ENCODE results near the gene SPARCL1.
"Not testable (repeated sequence)": the region's sequence is repeated elsewhere in the genome, so short reads cannot be mapped to it uniquely, and the experiment has no call there.

The SPARCL1 gene

GRCh38 chr4:87445964-87446363 lies 83.2 kb downstream of the SPARCL1 start:
- no peak overlapping the region for H3K27ac ChIP-seq
- no peaks in the 10 kb centered on the region for H3K4me1 ChIP-seq
- peaks cover 47 to 95% (median 80%) of the 10 kb centered on the region in 11 experiments for H3K36me3 ChIP-seq
- TF ChIP-seq Cebpa-rat (IDR thresholded peaks at IDR 0.05), result no peak
- H3K4me2 ChIP-seq, result no peak overlapping the region
- H4K20me1 ChIP-seq, result no peaks in the 10 kb centered on the region
- no peak overlapping the region for H3K4me3 ChIP-seq
- H3K9ac ChIP-seq, result no peak overlapping the region
- H3K27me3 ChIP-seq, result no peaks in the 10 kb centered on the region
- H3K9me3 ChIP-seq (replicated peaks in 1 of 11), result no peaks in the 10 kb centered on the region

GRCh38 chr4:87444741-87445140 lies 84.4 kb downstream of the SPARCL1 start:
- no peak for TF ChIP-seq Cebpa-rat (IDR thresholded peaks at IDR 0.05)
- Histone ChIP-seq H3K27me3 (no peaks in the 10 kb centered on the region), H3K4me2 (no peak overlapping the region), H3K36me3 (peaks cover 44 to 94% (median 75%) of the 10 kb centered on the region in 11 experiments), H3K27ac (no peak overlapping the region), H3K9me3 (replicated peaks in 1 of 11) (no peaks in the 10 kb centered on the region), H4K20me1 (no peaks in the 10 kb centered on the region), H3K4me1 (no peaks in the 10 kb centered on the region), H3K4me3 (no peak overlapping the region), H3K9ac (no peak overlapping the region)

- H3K9me3 ChIP-seq (replicated peaks in 1 of 11), result no peaks in the 10 kb centered on the region
- no peak overlapping the region for H3K27ac ChIP-seq
- no peak overlapping the region for H3K4me3 ChIP-seq
- no peaks in the 10 kb centered on the region for H3K4me1 ChIP-seq
- TF ChIP-seq Cebpa-rat (IDR thresholded peaks at IDR 0.05), result no peak
- H3K36me3 ChIP-seq, result peaks cover 57 to 97% (median 77%) of the 10 kb centered on the region in 11 experiments
- H4K20me1 ChIP-seq, result no peaks in the 10 kb centered on the region
- H3K27me3 ChIP-seq, result no peaks in the 10 kb centered on the region
- H3K9ac ChIP-seq, result no peak overlapping the region
- H3K4me2 ChIP-seq, result no peak overlapping the region
Observed at GRCh38 chr4:87442889-87443288, 86.3 kb downstream of the SPARCL1 start.

- TF ChIP-seq Cebpa-rat (IDR thresholded peaks at IDR 0.05), result no peak
- Histone ChIP-seq H3K4me2 (no peak overlapping the region), H3K4me3 (no peak overlapping the region), H3K36me3 (peaks cover 27 to 48% (median 39%) of the 10 kb centered on the region in 11 experiments), H3K4me1 (no peaks in the 10 kb centered on the region), H4K20me1 (peaks cover 0 to 22% (median 4%) of the 10 kb centered on the region in 11 experiments; a peak in 4 of 22 replicates), H3K27me3 (no peaks in the 10 kb centered on the region), H3K9me3 (replicated peaks in 1 of 11) (no peaks in the 10 kb centered on the region), H3K9ac (no peak overlapping the region), H3K27ac (no peak overlapping the region)
Observed at GRCh38 chr4:87433342-87433741, 95.8 kb downstream of the SPARCL1 start.

- H3K4me1 ChIP-seq, result peaks cover 0 to 13% (median under 1%) of the 10 kb centered on the region in 10 experiments; a peak in 5 of 20 replicates
Observed at GRCh38 chr4:87430038-87430437, 99.1 kb downstream of the SPARCL1 start.

GRCh38 chr4:87428979-87429378 lies 100.2 kb downstream of the SPARCL1 start:
- Histone ChIP-seq H3K9me3 (replicated peaks in 1 of 11) (no peaks in the 10 kb centered on the region), H3K36me3 (peaks cover 0 to 14% (median 0%) of the 10 kb centered on the region in 11 experiments; a peak in 6 of 22 replicates), H3K27ac (no peak overlapping the region), H3K4me2 (no peak overlapping the region), H4K20me1 (peaks cover 0 to 22% (median 4%) of the 10 kb centered on the region in 11 experiments; a peak in 4 of 22 replicates), H3K4me3 (no peak overlapping the region), H3K27me3 (no peaks in the 10 kb centered on the region), H3K9ac (no peak overlapping the region), H3K4me1 (peaks cover 5 to 23% (median 11%) of the 10 kb centered on the region in 10 experiments)
- TF ChIP-seq Cebpa-rat (IDR thresholded peaks at IDR 0.05), result no peak

More at GRCh38 chr4:87430038-87430437, 99.1 kb downstream of the SPARCL1 start:
- no peak for TF ChIP-seq Cebpa-rat (IDR thresholded peaks at IDR 0.05)
- H3K27me3 ChIP-seq, result no peaks in the 10 kb centered on the region
- no peak overlapping the region for H3K4me3 ChIP-seq
- no peaks in the 10 kb centered on the region for H3K9me3 ChIP-seq (replicated peaks in 1 of 11)
- no peak overlapping the region for H3K4me2 ChIP-seq
- H4K20me1 ChIP-seq, result peaks cover 0 to 22% (median 4%) of the 10 kb centered on the region in 11 experiments; a peak in 4 of 22 replicates
- no peak overlapping the region for H3K9ac ChIP-seq
- H3K36me3 ChIP-seq, result peaks cover 5 to 20% (median 6%) of the 10 kb centered on the region in 11 experiments; a peak in 19 of 22 replicates
- no peak overlapping the region for H3K27ac ChIP-seq

GRCh38 chr4:87427518-87427868 lies 101.7 kb downstream of the SPARCL1 start:
- Histone ChIP-seq H3K4me2 (no peak overlapping the region), H3K36me3 (peaks cover 0 to 14% (median 0%) of the 10 kb centered on the region in 11 experiments; a peak in 6 of 22 replicates), H3K9me3 (replicated peaks in 1 of 11) (no peaks in the 10 kb centered on the region), H3K27me3 (no peaks in the 10 kb centered on the region), H3K9ac (no peak overlapping the region), H4K20me1 (peaks cover 0 to 22% (median 4%) of the 10 kb centered on the region in 11 experiments; a peak in 4 of 22 replicates), H3K4me1 (peaks cover 12 to 30% (median 17%) of the 10 kb centered on the region in 10 experiments), H3K27ac (no peak overlapping the region), H3K4me3 (no peak overlapping the region)
- TF ChIP-seq Cebpa-rat (IDR thresholded peaks at IDR 0.05), result no peak

GRCh38 chr4:87426865-87427517 lies 102.2 kb downstream of the SPARCL1 start:
- Histone ChIP-seq H3K27me3 (no peaks in the 10 kb centered on the region), H4K20me1 (peaks cover 0 to 22% (median 4%) of the 10 kb centered on the region in 11 experiments; a peak in 4 of 22 replicates), H3K9me3 (replicated peaks in 1 of 11) (no peaks in the 10 kb centered on the region), H3K9ac (no peak overlapping the region; a peak in 1 of 22 replicates), H3K4me2 (no peak overlapping the region), H3K27ac (no peak overlapping the region), H3K4me3 (no peak overlapping the region), H3K36me3 (peaks cover 0 to 14% (median 0%) of the 10 kb centered on the region in 11 experiments; a peak in 5 of 22 replicates), H3K4me1 (peaks cover 13 to 31% (median 19%) of the 10 kb centered on the region in 10 experiments)
- no peak for TF ChIP-seq Cebpa-rat (IDR thresholded peaks at IDR 0.05)

GRCh38 chr4:87425711-87426110 lies 103.5 kb downstream of the SPARCL1 start:
- no peaks in the 10 kb centered on the region for H3K27me3 ChIP-seq
- no peaks in the 10 kb centered on the region for H3K9me3 ChIP-seq (replicated peaks in 1 of 11)
- no peak overlapping the region for H3K4me2 ChIP-seq
- H3K27ac ChIP-seq, result no peak overlapping the region
- peaks cover 0 to 14% (median 0%) of the 10 kb centered on the region in 11 experiments; a peak in 4 of 22 replicates for H3K36me3 ChIP-seq
- H3K4me1 ChIP-seq, result peaks cover 21 to 38% (median 25%) of the 10 kb centered on the region in 10 experiments
- H3K9ac ChIP-seq, result no peak overlapping the region
- H3K4me3 ChIP-seq, result no peak overlapping the region
- peaks cover 0 to 17% (median 4%) of the 10 kb centered on the region in 11 experiments; a peak in 4 of 22 replicates for H4K20me1 ChIP-seq
- no peak for TF ChIP-seq Cebpa-rat (IDR thresholded peaks at IDR 0.05)

- peaks cover 21 to 38% (median 25%) of the 10 kb centered on the region in 10 experiments for H3K4me1 ChIP-seq
- H3K27me3 ChIP-seq; H3K9me3 ChIP-seq (replicated peaks in 1 of 11); H4K20me1 ChIP-seq; H3K27ac ChIP-seq: not testable (repeated sequence)
- H3K4me3 ChIP-seq, result peak overlapping the region; percentile 80 to 93 (median 83); a peak in 13 of 20 replicates
- peak overlapping the region; percentile 79 to 97 (median 88) for H3K4me2 ChIP-seq
- H3K36me3 ChIP-seq, result peaks cover 0 to 11% (median 0%) of the 10 kb centered on the region in 11 experiments; a peak in 3 of 22 replicates
- H3K9ac ChIP-seq, result peak overlapping the region in 10 of 11 experiments; percentile 84 to 91 (median 88); a peak in 14 of 22 replicates
Observed at GRCh38 chr4:87424099-87424543, 105.1 kb downstream of the SPARCL1 start.

Measured in BLaER1 treated with 17β-estradiol and CSF1 and Interleukin-3, amounts not matched to agents 10 nM and 100 nM (cell line).